ENCODE data around the gene GRM3. TPM values are rescaled to one million over a fixed set of nuclear protein-coding genes. Genes with fewer than 3 reads are reported as not detected.

The GRM3 gene
- total and polyA plus RNA-seq, 2 donors (not counting 3 experiments of a cell fraction or from before 2014, with no cell fraction given), result not detected

DNA sequence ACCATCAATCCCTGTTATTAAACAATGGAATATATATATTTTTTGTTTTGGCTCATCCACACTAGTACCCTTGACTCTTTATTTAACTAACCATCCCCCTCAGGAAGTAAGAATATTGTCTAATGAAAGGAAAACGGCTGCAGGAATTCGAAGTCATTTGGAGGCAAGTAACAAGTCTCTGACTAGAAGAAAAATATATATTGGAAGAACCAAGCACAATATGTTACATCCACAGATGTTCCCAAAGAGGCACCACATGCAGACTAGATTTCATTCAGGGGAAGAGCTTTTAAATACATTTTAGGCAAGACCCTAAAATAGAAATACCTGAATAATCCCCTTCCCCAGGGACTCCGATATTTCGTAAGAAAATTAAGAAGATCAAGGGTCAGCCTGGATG, 104.5 kb downstream of the GRM3 start:
- BruUV-seq (replicated peaks), result no TSS peak
- Histone ChIP-seq H3K4me1 (ENCODE audit: control insufficient read depth, extremely low read depth, insufficient read depth, low read length) (no peaks in the 10 kb centered on the region), H3K4me3 (replicated peaks in 1 of 3; ENCODE audit: insufficient read depth in 1 of 3, low read depth in 1 of 3, low read length in 3 of 3) (no peak overlapping the region), H3K4me2 (ENCODE audit: insufficient read depth, low read length) (no peak overlapping the region), H3K9me1 (replicated peaks; ENCODE audit: control insufficient read depth, extremely low read depth, insufficient read depth, low read length) (no peaks in the 10 kb centered on the region), H3K9me3 (replicated peaks; ENCODE audit: control insufficient read depth, insufficient read depth, low read length) (no peaks in the 10 kb centered on the region), H3K9ac (replicated peaks; ENCODE audit: extremely low read depth, insufficient read depth, low read length) (no peak overlapping the region), H3K36me3 (ENCODE audit: control insufficient read depth in 2 of 2, extremely low read depth in 1 of 2, insufficient read depth in 2 of 2, low read length in 2 of 2) (no peaks in the 10 kb centered on the region), H4K20me1 (replicated peaks; ENCODE audit: control insufficient read depth, extremely low read depth, insufficient read depth, low read length) (no peaks in the 10 kb centered on the region), H2AFZ (ENCODE audit: low read depth, low read length) (no peak overlapping the region), H3K27ac (ENCODE audit: insufficient read depth, low read depth, low read length) (no peak overlapping the region), H3K27me3 (ENCODE audit: control insufficient read depth in 2 of 2, insufficient read depth in 2 of 2, low read length in 2 of 2) (no peaks in the 10 kb centered on the region), H3K79me2 (ENCODE audit: control insufficient read depth, insufficient read depth, low read length) (no peaks in the 10 kb centered on the region)
- DNase-seq (ENCODE audit: low read depth, low spot score), result no peak
- no peak for FAIRE-seq
- intact Hi-C loops (cut with micrococcal nuclease) (no loop called here), dilution Hi-C loops (cut with MboI; ENCODE audit: extremely low pct_ligation_motif_present, low sequenced_read_pairs) (no loop called here)
- TF ChIP-seq, protein P1, sequence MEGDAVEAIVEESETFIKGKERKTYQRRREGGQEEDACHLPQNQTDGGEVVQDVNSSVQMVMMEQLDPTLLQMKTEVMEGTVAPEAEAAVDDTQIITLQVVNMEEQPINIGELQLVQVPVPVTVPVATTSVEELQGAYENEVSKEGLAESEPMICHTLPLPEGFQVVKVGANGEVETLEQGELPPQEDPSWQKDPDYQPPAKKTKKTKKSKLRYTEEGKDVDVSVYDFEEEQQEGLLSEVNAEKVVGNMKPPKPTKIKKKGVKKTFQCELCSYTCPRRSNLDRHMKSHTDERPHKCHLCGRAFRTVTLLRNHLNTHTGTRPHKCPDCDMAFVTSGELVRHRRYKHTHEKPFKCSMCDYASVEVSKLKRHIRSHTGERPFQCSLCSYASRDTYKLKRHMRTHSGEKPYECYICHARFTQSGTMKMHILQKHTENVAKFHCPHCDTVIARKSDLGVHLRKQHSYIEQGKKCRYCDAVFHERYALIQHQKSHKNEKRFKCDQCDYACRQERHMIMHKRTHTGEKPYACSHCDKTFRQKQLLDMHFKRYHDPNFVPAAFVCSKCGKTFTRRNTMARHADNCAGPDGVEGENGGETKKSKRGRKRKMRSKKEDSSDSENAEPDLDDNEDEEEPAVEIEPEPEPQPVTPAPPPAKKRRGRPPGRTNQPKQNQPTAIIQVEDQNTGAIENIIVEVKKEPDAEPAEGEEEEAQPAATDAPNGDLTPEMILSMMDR (IDR thresholded peaks at IDR 0.05; ENCODE audit: extremely low read depth in 1 of 2, insufficient read depth in 1 of 2, low read depth in 1 of 2, low read length in 2 of 2), result no peak
- no peak for TF ChIP-seq GATA2 (IDR thresholded peaks at IDR 0.05; ENCODE audit: insufficient read depth, insufficient read length, low read depth, low read length)
- TF ChIP-seq JUN (IDR thresholded peaks at IDR 0.05; ENCODE audit: borderline replicate concordance, insufficient read depth, insufficient read length, low read depth), result no peak
- no peak for TF ChIP-seq EZH2 (IDR thresholded peaks at IDR 0.05; ENCODE audit: borderline replicate concordance, low read depth, low read length, severe bottlenecking)
- TF ChIP-seq POLR2A (IDR thresholded peaks at IDR 0.05; ENCODE audit: low read depth, low read length), result no peak
- TF ChIP-seq MYC (IDR thresholded peaks at IDR 0.05; ENCODE audit: low read depth, low read length), result no peak
- no peak for TF ChIP-seq MAX (IDR thresholded peaks at IDR 0.05; ENCODE audit: insufficient read depth, insufficient read length)
- no peak for TF ChIP-seq POLR2AphosphoS5 (IDR thresholded peaks at IDR 0.05; ENCODE audit: insufficient read depth, low read depth, low read length)
- no peak for TF ChIP-seq FOS (IDR thresholded peaks at IDR 0.05; ENCODE audit: borderline replicate concordance, insufficient read depth, low read length)
- ChIA-PET POLR2A (no interaction called here), CTCF (no interaction called here)
